Muscle of leg (tissue), 11 donors: ENCODE measurements around the gene DUSP8. TPM values are rescaled to one million over a fixed set of nuclear protein-coding genes. Genes with fewer than 3 reads are reported as not detected.

ENCODE experiments used
- DNase-seq: peaks from one replicate; pipeline ENCODE4 v3.0.0; 2013
- H3K27ac ChIP-seq: one replicate; pipeline ENCODE4 v1.5.1; 2013; ENCODE audit warnings: mild to moderate bottlenecking, low read length, control low read depth
- H3K27me3 ChIP-seq: one replicate; pipeline ENCODE4 v1.6.1; 2013; ENCODE audit warnings: low read length; ENCODE audit not compliant: control insufficient read depth, insufficient read depth
- H3K36me3 ChIP-seq: one replicate; pipeline ENCODE4 v1.6.1; 2013; ENCODE audit warnings: low read length; ENCODE audit not compliant: control insufficient read depth, insufficient read depth
- H3K4me1 ChIP-seq: one replicate; pipeline ENCODE4 v1.6.1; 2013; ENCODE audit warnings: low read length; ENCODE audit not compliant: control insufficient read depth, insufficient read depth
- H3K4me3 ChIP-seq: one replicate; pipeline ENCODE4 v1.5.1; 2013; ENCODE audit warnings: low read length, control low read depth
- H3K9me3 ChIP-seq: replicated peaks from 2 replicates; pipeline ENCODE4 v1.6.1; 2013; ENCODE audit warnings: low read depth, low read length; ENCODE audit not compliant: control insufficient read depth
- WGBS: methylation state at CpG from one replicate; pipeline ENCODE4 v1.1.5; 2013; ENCODE audit warnings: missing lambda C conversion rate; ENCODE audit not compliant: insufficient coverage; 5-methylcytosine and 5-hydroxymethylcytosine counted together
- polyA plus RNA-seq, 8 donors: library from polyadenylated mRNA; unstranded; fragments of 120-200 nt; gene quantifications; one replicate each; pipeline versions ENCODE4 v1.2.1 to v1.2.3, GENCODE V29; 2013; ENCODE audit warnings: inconsistent platforms in 1 of 8, low replicate concordance in 1 of 8; ENCODE audit not compliant: insufficient read length in 8 of 8, insufficient read depth in 1 of 8
- total RNA-seq: library from RNA; stranded (reverse); fragments of 120-200 nt; gene quantifications from one replicate; pipeline ENCODE4 v1.2.4, GENCODE V29; 2013

Gene DUSP8
- total and polyA plus RNA-seq, 9 donors, result 1.5 to 21.2 (median 15.4) TPM

DNA sequence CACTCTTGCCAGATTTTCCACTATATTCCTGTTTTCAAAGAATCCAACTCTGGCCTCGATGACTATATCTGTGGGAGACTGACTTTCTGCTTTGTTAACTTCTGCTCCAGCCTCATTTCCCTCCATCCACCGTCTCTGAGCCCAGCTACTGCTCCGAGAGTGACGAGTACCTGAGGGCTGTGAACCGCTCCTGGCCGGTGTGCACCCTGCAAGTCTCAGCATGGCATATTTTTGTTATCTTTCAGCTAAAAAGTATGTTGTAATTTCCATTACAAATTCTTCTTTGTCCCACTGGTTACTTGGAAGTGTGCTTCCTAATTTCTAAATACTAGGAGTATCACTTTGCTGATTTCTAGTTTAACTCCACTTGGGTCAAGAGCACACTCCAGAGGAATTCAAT is 49.0 kb downstream of the DUSP8 start:
- H3K4me1 ChIP-seq, result peaks cover 13% of the 10 kb centered on the region
- H3K36me3 ChIP-seq, result no peaks in the 10 kb centered on the region
- H3K27ac ChIP-seq, result no peak overlapping the region
- DNase-seq, result no peak
- no peak overlapping the region for H3K4me3 ChIP-seq
- 60% methylated on average over 1 of the region's 6 CpGs for WGBS
- no peaks in the 10 kb centered on the region for H3K9me3 ChIP-seq
- no peaks in the 10 kb centered on the region for H3K27me3 ChIP-seq

DNA sequence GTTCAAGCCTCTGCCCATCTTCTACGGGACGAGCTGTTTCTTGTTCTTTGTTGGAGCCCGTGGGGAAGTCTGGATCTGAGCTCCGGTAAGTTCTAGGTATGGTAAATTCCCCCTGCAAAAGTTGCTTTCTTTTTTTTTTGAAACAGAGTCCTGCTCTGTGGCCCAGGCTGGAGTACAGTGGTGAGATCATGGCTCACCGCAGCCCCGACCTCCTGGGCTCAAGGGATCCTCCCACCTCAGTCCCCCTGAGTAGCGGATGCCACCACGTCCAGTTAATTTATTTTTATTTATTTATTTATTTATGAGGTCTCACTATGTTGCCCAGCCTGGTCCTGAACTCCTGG is 50.0 kb downstream of the DUSP8 start:
- no peak for DNase-seq
- 92% methylated on average over 2 of the region's 8 CpGs for WGBS
- H3K27me3 ChIP-seq, result no peaks in the 10 kb centered on the region
- H3K9me3 ChIP-seq, result no peaks in the 10 kb centered on the region
- no peak overlapping the region for H3K4me3 ChIP-seq
- no peaks in the 10 kb centered on the region for H3K36me3 ChIP-seq
- H3K27ac ChIP-seq, result no peak overlapping the region
- H3K4me1 ChIP-seq, result peaks cover 13% of the 10 kb centered on the region

DNA sequence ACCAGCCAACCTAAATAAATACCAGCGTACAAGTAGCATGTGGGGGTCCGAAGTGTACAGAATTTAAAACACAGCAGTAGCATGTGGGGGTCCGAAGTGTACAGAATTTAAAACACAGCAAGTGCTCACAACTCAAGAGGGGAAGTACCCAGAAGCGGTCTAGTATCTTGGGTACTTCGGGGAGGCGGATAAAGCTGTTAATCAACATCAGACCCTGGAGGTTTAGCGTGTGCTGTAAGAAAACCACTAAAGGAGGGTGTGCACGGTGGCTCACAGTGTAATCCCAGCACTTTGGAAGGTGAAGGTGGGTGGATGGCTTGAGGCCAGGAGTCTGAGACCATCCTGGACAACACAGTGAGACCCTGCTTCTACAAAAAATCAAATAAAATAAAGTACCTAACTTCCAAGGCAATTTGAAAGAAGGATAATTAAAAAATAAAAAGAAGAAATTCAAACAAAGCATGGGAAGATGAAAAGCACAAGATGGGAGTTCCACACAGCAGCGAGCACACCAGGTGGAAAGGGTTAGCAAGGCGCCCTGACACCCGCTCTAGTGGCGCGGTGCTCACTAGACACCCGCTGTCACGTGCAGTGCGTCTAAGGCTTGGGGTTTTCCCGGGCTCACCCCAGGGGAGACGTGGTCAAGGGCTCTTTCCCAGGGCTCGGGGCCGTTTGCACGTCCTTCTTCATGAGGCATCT is 50.5 kb downstream of the DUSP8 start:
- no peak for DNase-seq
- no peaks in the 10 kb centered on the region for H3K36me3 ChIP-seq
- no peaks in the 10 kb centered on the region for H3K9me3 ChIP-seq
- WGBS, result 90% methylated on average over 13 of the region's 21 CpGs
- no peaks in the 10 kb centered on the region for H3K27me3 ChIP-seq
- H3K4me1 ChIP-seq, result peaks cover 13% of the 10 kb centered on the region
- no peak overlapping the region for H3K27ac ChIP-seq
- H3K4me3 ChIP-seq, result no peak overlapping the region

DNA sequence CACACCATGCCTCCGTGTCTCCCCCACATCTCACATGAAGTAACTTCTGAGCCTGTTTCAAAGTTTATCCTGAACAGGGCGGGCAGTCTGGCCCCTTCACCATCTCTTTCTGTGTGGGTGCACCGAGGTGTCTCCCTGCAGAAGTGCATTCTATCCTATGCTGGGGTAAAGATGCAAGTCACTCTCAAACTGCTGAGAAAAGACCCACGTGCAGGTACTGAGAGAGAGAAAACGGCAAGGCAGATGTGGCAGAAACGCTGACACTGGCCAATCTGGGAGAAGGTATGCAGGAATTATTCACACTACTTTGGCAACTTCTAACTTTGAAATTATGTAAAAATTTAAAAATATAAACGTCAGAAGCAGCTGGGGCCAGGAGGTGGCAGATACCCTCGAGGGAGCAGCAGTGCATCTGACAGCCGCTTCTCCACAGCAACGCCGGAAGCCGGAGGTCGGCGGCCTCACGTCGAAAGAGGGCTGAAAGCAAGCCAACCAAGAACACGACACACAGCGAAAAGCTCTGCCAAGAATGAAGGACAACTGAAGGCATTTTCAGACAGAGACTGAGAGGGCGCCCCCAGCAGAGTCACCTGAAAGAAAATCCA is 51.3 kb downstream of the DUSP8 start:
- peaks cover 16% of the 10 kb centered on the region for H3K4me1 ChIP-seq
- no peaks in the 10 kb centered on the region for H3K9me3 ChIP-seq
- H3K27me3 ChIP-seq, result no peaks in the 10 kb centered on the region
- no peaks in the 10 kb centered on the region for H3K36me3 ChIP-seq
- no peak overlapping the region for H3K4me3 ChIP-seq
- WGBS, result 60% methylated on average over 13 of the region's 19 CpGs
- DNase-seq, result no peak
- H3K27ac ChIP-seq, result no peak overlapping the region

DNA sequence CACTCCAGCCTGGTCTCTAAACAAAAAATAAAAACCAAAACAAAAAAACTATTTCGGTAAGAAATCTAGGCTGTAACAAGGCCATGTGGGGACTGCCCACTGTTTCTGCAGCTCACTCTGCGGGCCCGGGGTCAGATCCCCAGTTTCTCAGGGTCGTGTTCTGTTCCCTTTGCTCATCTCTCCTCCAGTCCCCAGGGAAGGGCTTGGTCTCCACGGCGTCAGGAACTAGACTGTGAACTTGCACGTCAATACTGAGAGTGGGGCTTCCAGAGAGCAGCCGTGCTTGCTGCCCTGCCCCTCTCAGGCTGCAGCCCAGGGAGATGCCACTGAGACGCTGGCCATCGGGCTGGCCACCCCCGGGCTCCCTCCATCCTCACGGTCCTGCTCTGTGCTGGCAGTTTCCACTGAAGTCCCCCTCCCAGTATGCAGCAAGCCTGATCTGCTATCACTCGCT is 51.8 kb downstream of the DUSP8 start:
- Histone ChIP-seq H3K4me3 (no peak overlapping the region), H3K27ac (no peak overlapping the region), H3K9me3 (no peaks in the 10 kb centered on the region), H3K4me1 (peaks cover 20% of the 10 kb centered on the region), H3K27me3 (no peaks in the 10 kb centered on the region), H3K36me3 (no peaks in the 10 kb centered on the region)
- no peak for DNase-seq
- 61% methylated on average over 13 of the region's 13 CpGs for WGBS

DNA sequence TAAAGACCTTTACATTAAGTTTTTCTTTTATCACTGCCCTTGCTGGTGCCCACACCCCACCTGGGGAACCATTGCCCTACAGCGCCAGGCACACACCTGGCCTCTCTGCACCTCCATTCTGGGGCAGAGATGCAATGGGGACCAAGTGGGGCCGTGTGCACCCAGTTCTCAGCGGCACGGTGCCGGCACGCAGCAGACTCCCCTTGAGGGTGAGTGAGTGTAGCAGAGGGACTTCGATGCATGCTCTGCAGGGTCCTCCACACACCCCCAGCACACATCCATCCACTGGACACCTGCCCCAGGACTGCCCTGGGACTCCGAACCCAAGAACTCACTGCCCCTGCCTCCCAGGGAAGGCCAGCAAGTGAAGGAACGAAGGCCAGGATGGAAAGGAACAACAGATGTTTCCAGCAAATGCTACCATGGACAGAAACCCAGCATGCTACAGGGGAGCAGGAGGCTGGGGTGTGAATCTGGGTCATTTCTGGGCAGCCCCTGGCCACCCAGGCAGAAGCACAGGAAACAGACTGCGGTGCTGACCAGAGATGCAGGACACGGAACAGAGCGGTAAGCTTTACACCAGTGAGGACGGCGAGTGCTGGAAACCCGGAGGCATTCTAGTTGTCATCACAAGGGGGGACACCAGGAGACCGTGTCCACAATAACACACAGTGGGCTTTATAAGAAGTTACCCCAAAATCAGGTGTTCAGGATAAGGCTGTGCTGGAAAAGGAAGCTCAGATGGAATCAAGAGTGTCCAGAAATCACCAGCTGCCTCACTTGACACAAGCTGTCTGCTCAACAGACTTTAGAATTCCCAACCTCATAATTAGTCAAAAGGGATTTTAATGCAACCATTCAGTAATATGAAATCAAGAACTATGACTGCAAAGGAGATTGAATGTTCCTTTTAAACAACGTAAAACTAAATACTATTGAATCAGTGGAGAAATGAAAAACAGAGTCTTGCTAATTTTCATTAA is 52.8 kb downstream of the DUSP8 start:
- DNase-seq, result no peak
- WGBS, result 93% methylated on average over 6 of the region's 17 CpGs
- Histone ChIP-seq H3K4me3 (no peak overlapping the region), H3K4me1 (peaks cover 29% of the 10 kb centered on the region), H3K36me3 (no peaks in the 10 kb centered on the region), H3K27me3 (no peaks in the 10 kb centered on the region), H3K27ac (no peak overlapping the region), H3K9me3 (no peaks in the 10 kb centered on the region)

DNA sequence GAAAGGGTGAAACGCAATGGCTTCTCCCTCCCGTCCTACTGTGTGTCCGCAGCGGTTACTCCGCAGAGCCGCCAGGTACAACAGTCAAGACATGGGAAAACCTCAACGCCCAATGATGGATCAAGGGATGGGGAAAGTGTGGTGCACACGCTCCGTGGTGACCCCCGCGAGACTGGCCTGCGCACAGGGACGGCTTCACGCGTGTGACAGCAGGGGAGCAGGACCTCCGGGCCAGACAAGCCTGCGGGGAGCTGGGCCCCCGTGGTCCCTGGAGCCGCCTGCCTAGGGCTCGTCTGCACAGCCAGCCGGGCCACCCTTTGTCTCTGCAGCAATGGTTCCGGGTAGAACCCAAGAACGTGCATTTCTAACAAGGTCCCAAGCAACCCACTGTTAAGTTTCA is 53.8 kb downstream of the DUSP8 start:
- no peak for DNase-seq
- WGBS, result 93% methylated on average over 18 of the region's 23 CpGs

DNA sequence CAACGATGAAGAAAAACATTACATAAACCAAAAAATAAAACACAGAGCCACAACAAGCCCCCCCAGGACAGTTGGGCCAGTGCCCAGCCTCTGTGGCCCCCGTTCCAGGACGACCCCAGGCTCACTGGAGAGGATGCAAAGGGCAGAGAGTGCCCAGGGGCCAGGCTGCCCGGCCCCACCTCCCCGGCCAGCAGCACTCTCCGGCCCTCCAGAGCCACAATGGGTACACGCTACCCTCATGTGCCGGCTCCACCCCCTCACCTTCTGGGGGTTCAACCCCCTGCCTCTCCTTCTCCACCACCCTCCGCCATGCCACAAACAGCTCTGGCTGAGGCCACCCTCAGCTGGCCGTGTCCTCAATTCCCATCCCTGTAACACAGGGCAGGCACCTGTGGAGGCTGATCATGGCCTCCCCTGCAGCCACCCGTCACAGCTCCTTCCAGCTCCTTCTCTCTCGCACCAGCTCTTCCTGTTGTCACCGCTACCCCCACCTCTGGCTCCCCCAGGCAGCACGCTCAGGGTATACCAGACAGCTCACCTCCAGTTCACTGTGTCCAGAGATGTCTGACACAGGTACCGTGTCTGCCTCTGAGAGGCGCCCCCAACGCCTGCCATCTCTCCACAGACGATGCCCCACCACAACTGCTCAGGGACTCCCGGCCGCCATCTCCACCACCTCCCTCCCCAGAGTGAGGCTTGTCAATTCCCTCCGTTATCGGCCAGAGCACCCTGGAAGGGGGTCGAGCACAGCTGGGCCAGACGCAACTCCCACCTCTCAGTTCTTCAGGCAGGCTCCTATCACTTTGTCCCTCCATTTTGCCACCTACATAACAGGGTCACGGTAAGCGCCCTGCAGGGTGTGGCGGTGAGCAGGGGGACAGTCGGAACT is 54.7 kb downstream of the DUSP8 start:
- WGBS, result 77% methylated on average over 22 of the region's 28 CpGs
- Histone ChIP-seq H3K4me1 (peaks cover 36% of the 10 kb centered on the region), H3K36me3 (no peaks in the 10 kb centered on the region), H3K4me3 (no peak overlapping the region), H3K27ac (no peak overlapping the region), H3K27me3 (no peaks in the 10 kb centered on the region), H3K9me3 (no peaks in the 10 kb centered on the region)
- DNase-seq, result no peak

More for the DNA sequence above, 53.8 kb downstream of the DUSP8 start:
- peaks cover 36% of the 10 kb centered on the region for H3K4me1 ChIP-seq
- H3K27me3 ChIP-seq, result no peaks in the 10 kb centered on the region
- no peak overlapping the region for H3K4me3 ChIP-seq
- no peaks in the 10 kb centered on the region for H3K36me3 ChIP-seq
- no peaks in the 10 kb centered on the region for H3K9me3 ChIP-seq
- H3K27ac ChIP-seq, result no peak overlapping the region

DNA sequence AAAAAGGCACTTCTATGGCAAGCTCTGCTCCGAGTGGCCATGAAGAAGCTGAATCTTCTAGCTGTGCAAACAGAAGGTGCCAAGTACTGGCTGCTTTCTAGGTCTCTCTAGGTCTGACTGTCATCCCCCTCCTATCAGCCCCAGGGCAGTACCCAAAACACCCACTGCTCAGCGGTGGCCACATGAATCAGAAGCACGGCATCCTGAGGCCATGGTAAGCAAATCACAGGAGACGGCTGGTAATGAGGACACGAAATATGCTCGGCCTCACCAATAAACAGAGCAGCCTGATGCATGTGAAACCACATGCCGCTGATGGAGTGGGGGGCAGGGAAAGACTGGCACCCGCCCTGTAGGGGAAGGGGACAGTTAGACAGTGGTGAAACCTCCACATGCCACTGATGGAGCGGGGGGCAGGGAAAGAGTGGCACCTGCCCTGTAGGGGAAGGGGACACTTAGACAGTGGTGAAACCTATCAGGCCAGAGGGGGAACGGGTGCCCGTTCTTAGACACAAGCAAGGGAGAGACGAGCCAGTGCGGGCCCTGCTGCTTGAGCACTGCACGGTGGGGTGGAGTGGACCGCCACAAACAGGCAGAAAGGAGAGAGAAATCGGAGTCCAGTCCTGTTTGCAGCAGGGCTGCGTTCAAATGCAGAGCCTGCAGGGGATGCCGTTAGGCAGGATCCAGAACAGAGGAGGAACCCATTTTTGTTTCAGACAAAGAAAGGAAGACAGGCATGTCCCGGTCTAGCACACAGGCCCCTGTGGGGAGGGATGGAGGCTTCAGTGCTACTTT is 55.6 kb downstream of the DUSP8 start:
- Histone ChIP-seq H3K27me3 (no peaks in the 10 kb centered on the region), H3K36me3 (no peaks in the 10 kb centered on the region), H3K9me3 (no peaks in the 10 kb centered on the region), H3K4me1 (peaks cover 35% of the 10 kb centered on the region), H3K27ac (no peak overlapping the region), H3K4me3 (no peak overlapping the region)
- 81% methylated on average over 16 of the region's 19 CpGs for WGBS
- no peak for DNase-seq
